CD4-positive, alpha-beta memory T cell (primary cell): Measurements from ENCODE around the gene PITRM1. TPM values are rescaled to one million over a fixed set of nuclear protein-coding genes. Genes with fewer than 3 reads are reported as not detected.
A peak's percentile ranks its signal among the peaks of the same experiment; 100 is the strongest.

Experiments
- CTCF ChIA-PET: fragments of 350-600 bp; sonication (Branson Sonifier 250); formaldehyde crosslinking; loops from one replicate; lab custom pipeline; 2021; ENCODE audit warnings: inconsistent platforms; ENCODE audit not compliant: partially characterized antibody; lab: Charles Lee
- POLR2A ChIA-PET: fragments of 350-600 bp; sonication (Branson Sonifier 250); formaldehyde crosslinking; loops from one replicate; lab custom pipeline; 2021; ENCODE audit not compliant: partially characterized antibody; lab: Charles Lee
- DNase-seq, 5 donors: peaks; one replicate each; pipeline versions ENCODE4 v3.0.0 to v3.0.0-alpha.2; 2020 to 2022; ENCODE audit warnings: mixed read lengths in 1 of 5
- H3K27ac ChIP-seq: one replicate; pipeline ENCODE4 v1.7.0; 2013; ENCODE audit warnings: low read depth, low read length
- H3K27me3 ChIP-seq: 2 replicates; pipeline ENCODE4 v1.7.0; 2013; ENCODE audit warnings: mild to moderate bottlenecking, low read length, moderate library complexity; ENCODE audit not compliant: insufficient read depth
- H3K36me3 ChIP-seq: 2 replicates; pipeline ENCODE4 v1.7.0; 2013; ENCODE audit warnings: mild to moderate bottlenecking, low read length, moderate library complexity; ENCODE audit not compliant: insufficient read depth
- H3K4me1 ChIP-seq: 2 replicates; pipeline ENCODE4 v1.7.0; 2013; ENCODE audit warnings: mild to moderate bottlenecking, low read length, moderate library complexity; ENCODE audit not compliant: insufficient read depth
- H3K4me3 ChIP-seq, 2 donors: one replicate each; pipeline ENCODE4 v1.7.0; 2013; ENCODE audit warnings: low read length in 2 of 2, mild to moderate bottlenecking in 1 of 2
- H3K9me3 ChIP-seq, 2 donors: one replicate each; pipeline ENCODE4 v1.7.0; 2013; ENCODE audit warnings: low read length in 2 of 2, control low read depth in 1 of 2; ENCODE audit not compliant: control insufficient read depth in 1 of 2
- H3K27ac Mint-ChIP-seq, 7 donors: one replicate each; pipeline ENCODE4 v1.8.0; 2020 to 2021; ENCODE audit warnings: mixed read lengths in 7 of 7, mild to moderate bottlenecking in 6 of 7, inconsistent platforms in 3 of 7, moderate library complexity in 3 of 7
- H3K27me3 Mint-ChIP-seq, 2 donors: one replicate each; pipeline ENCODE4 v1.8.0; 2020 to 2021; ENCODE audit warnings: mixed read lengths in 2 of 2
- H3K36me3 Mint-ChIP-seq, 2 donors: one replicate each; pipeline ENCODE4 v1.8.0; 2020 to 2021; ENCODE audit warnings: mixed read lengths in 2 of 2, inconsistent platforms in 1 of 2, mild to moderate bottlenecking in 1 of 2
- H3K4me1 Mint-ChIP-seq, 4 donors: one replicate each; pipeline ENCODE4 v1.8.0; 2020 to 2021; ENCODE audit warnings: mixed read lengths in 4 of 4, mild to moderate bottlenecking in 1 of 4
- H3K4me3 Mint-ChIP-seq, 8 donors: one replicate each; pipeline ENCODE4 v1.8.0; 2020 to 2021; ENCODE audit warnings: mixed read lengths in 8 of 8, mild to moderate bottlenecking in 7 of 8, moderate library complexity in 6 of 8, inconsistent platforms in 3 of 8
- H3K9me3 Mint-ChIP-seq, 8 donors: one replicate each; pipeline ENCODE4 v1.8.0; 2020 to 2021; ENCODE audit warnings: mixed read lengths in 8 of 8, mild to moderate bottlenecking in 5 of 8, inconsistent platforms in 3 of 8, moderate library complexity in 1 of 8
- intact Hi-C: fragments of 100-400 bp; cut with micrococcal nuclease; formaldehyde crosslinking; loops from one replicate; pipeline ENCODE4 v1.15.1; 2023
- polyA plus RNA-seq, 2 donors: library from polyadenylated mRNA; unstranded; fragments of 300-500 nt; fragmentation: Illumina TruSeq; gene quantifications; one replicate each; pipeline ENCODE4 v1.2.3, GENCODE V29; 2021
- total RNA-seq, 2 experiments: library from RNA; stranded (reverse); gene quantifications; one replicate each; pipeline ENCODE4 v1.2.3, GENCODE V29; 2021

PITRM1 gene
- total and polyA plus RNA-seq, 4 experiments from 2014 or later, result 25.5 to 80.7 (median 63.0) TPM

DNA sequence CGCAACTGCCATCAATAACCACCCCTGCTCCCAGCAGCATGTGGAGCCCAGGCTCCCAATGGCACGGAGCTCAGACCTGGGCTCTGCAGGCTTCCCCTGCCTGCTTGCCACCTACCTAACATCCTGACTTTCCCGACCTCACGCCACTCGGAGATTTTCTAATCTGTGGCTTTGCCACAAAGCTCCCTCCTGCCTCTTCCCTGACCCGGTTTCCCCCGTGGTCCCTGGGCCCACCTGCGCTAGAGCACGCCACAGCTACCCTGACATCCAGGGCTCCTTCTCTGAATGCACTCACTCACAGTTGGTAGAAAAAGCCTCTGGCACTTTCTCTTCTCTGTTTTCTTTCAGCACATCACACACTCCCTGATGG lies 20.0 kb downstream of the PITRM1 start:
- POLR2A ChIA-PET, result no interaction called here
- H3K27ac ChIP-seq, result no peak overlapping the region
- intact Hi-C loops, result no loop called here
- H3K4me3 ChIP-seq, result no peak overlapping the region
- DNase-seq, result no peak
- Mint-ChIP-seq H3K36me3 (peaks cover 62 to 95% of the 10 kb centered on the region in 2 donors), H3K27ac (no peak overlapping the region), H3K9me3 (peaks cover 0 to 2% (median 0%) of the 10 kb centered on the region in 8 donors), H3K4me1 (peaks cover 0 to 4% (median under 1%) of the 10 kb centered on the region in 4 donors), H3K27me3 (no peaks in the 10 kb centered on the region), H3K4me3 (no peak overlapping the region)
- H3K4me1 ChIP-seq, result no peaks in the 10 kb centered on the region
- H3K9me3 ChIP-seq, result no peaks in the 10 kb centered on the region
- H3K27me3 ChIP-seq, result no peaks in the 10 kb centered on the region
- CTCF ChIA-PET, result no interaction called here
- H3K36me3 ChIP-seq, result peaks cover 78% of the 10 kb centered on the region

DNA sequence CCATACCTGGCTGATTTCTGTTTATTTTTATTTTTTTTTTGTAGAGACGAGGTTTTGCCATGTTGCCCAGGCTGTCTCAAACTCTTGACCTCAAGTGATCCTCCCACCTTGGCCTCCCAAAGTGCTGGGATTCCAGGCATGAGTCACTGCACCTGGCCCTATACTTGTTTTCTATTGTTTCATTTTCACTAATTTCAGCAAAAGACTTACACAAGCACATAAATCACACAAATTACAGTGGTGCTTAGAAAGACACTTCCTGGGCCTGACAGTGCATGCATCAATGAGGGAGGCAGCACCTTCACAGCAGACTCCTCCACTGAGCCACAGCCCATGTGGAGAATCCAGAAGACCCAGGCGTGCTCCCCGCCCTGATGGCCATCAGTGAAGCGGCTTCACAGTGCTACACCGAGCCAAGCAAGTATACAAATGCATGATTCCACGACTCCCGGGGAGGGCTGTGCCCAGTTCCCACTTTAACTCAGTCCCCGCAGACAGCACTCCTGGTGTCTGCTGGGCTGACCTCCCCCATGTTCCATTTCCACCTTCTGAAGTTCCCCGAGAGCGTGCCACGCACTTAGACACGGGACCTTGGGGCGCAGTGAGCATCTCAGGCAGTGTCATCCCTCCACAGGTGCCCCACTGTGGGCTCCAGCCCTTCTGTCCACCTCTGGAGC lies 20.6 kb downstream of the PITRM1 start:
- intact Hi-C loops, result no loop called here
- H3K9me3 Mint-ChIP-seq, result peaks cover 0 to 2% (median 0%) of the 10 kb centered on the region in 8 donors
- POLR2A ChIA-PET, result no interaction called here
- Histone ChIP-seq H3K27me3 (no peaks in the 10 kb centered on the region), H3K36me3 (peaks cover 78% of the 10 kb centered on the region), H3K27ac (no peak overlapping the region), H3K4me1 (no peaks in the 10 kb centered on the region), H3K4me3 (no peak overlapping the region), H3K9me3 (no peaks in the 10 kb centered on the region)
- peak overlapping the region in 1 of 7 donors; percentile 4 for H3K27ac Mint-ChIP-seq
- H3K4me1 Mint-ChIP-seq, result peaks cover 0 to 4% (median under 1%) of the 10 kb centered on the region in 4 donors
- peaks cover 62 to 95% of the 10 kb centered on the region in 2 donors for H3K36me3 Mint-ChIP-seq
- no peak overlapping the region for H3K4me3 Mint-ChIP-seq
- H3K27me3 Mint-ChIP-seq, result no peaks in the 10 kb centered on the region
- CTCF ChIA-PET, result no interaction called here
- DNase-seq, result no peak

DNA sequence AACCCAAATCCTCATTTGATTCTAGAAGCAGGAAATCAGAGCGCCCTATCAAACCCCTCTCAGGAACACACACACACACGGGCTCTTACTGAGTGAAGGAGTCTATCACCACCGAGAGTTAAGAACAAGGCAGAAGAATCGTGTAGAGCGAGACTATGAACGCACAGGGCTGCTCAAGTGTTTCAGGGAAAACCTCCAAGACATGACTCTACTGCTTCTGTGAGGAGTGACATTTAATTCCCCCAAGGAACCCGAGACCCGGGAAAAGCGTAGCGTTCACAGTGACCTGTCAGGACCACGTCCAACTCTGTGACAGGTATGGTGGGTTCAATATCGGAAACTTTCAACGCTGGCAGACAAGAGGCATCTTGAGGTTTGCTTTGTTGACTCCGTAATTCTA lies 21.6 kb downstream of the PITRM1 start:
- Mint-ChIP-seq H3K36me3 (peaks cover 61 to 96% of the 10 kb centered on the region in 2 donors), H3K27ac (no peak overlapping the region), H3K9me3 (peaks cover 0 to 2% (median 0%) of the 10 kb centered on the region in 8 donors), H3K27me3 (no peaks in the 10 kb centered on the region), H3K4me1 (peaks cover 0 to 4% (median under 1%) of the 10 kb centered on the region in 4 donors), H3K4me3 (no peak overlapping the region)
- Histone ChIP-seq H3K4me1 (no peaks in the 10 kb centered on the region), H3K9me3 (no peaks in the 10 kb centered on the region), H3K27me3 (no peaks in the 10 kb centered on the region), H3K4me3 (no peak overlapping the region), H3K27ac (no peak overlapping the region), H3K36me3 (peaks cover 80% of the 10 kb centered on the region)
- no peak for DNase-seq
- POLR2A ChIA-PET, result no interaction called here
- intact Hi-C loops, result no loop called here
- CTCF ChIA-PET, result no interaction called here

DNA sequence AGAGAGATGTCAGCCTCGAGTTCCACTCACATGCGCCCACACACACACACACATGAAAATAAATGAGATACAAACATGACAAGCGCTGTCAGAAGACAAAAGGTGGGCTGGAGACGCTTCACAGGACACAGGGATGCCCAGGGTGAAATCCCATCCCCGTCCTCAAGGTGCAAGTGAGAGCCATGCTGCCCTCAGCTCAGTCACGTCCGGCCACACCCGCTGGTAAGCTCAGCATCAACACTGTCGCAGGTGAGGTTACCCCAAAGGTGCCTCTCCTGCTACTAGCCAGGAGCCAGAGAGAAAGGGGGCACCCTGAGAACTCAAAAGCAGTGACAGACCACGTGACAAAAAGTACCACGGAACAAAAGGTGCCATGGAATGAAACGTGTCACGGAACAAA lies 22.2 kb downstream of the PITRM1 start:
- H3K4me3 ChIP-seq, result no peak overlapping the region
- peaks cover 82% of the 10 kb centered on the region for H3K36me3 ChIP-seq
- H3K36me3 Mint-ChIP-seq, result peaks cover 64 to 98% of the 10 kb centered on the region in 2 donors
- ChIA-PET POLR2A (no interaction called here), CTCF (no interaction called here)
- no peak for DNase-seq
- no peak overlapping the region for H3K4me3 Mint-ChIP-seq
- H3K27me3 ChIP-seq, result no peaks in the 10 kb centered on the region
- H3K4me1 Mint-ChIP-seq, result peaks cover 0 to 4% (median under 1%) of the 10 kb centered on the region in 4 donors
- H3K4me1 ChIP-seq, result no peaks in the 10 kb centered on the region
- no peak overlapping the region for H3K27ac ChIP-seq
- H3K9me3 ChIP-seq, result no peaks in the 10 kb centered on the region
- no peaks in the 10 kb centered on the region for H3K27me3 Mint-ChIP-seq
- H3K9me3 Mint-ChIP-seq, result peaks cover 0 to 2% (median 0%) of the 10 kb centered on the region in 8 donors
- peak overlapping the region in 2 of 7 donors; percentile 36 to 41 for H3K27ac Mint-ChIP-seq
- intact Hi-C loops, result no loop called here

GRCh38 chr10:3149918-3150317 lies 22.7 kb downstream of the PITRM1 start:
- Mint-ChIP-seq H3K4me3 (no peak overlapping the region), H3K4me1 (peaks cover 0 to 2% (median under 1%) of the 10 kb centered on the region in 4 donors), H3K27me3 (no peaks in the 10 kb centered on the region), H3K9me3 (peaks cover 0 to under 1% (median 0%) of the 10 kb centered on the region in 8 donors), H3K36me3 (peaks cover 64 to 98% of the 10 kb centered on the region in 2 donors), H3K27ac (no peak overlapping the region)
- Histone ChIP-seq H3K4me1 (no peaks in the 10 kb centered on the region), H3K36me3 (peaks cover 82% of the 10 kb centered on the region), H3K9me3 (no peaks in the 10 kb centered on the region), H3K4me3 (no peak overlapping the region), H3K27ac (no peak overlapping the region), H3K27me3 (no peaks in the 10 kb centered on the region)
- ChIA-PET CTCF (no interaction called here), POLR2A (no interaction called here)
- no peak for DNase-seq
- intact Hi-C loops, result no loop called here

DNA sequence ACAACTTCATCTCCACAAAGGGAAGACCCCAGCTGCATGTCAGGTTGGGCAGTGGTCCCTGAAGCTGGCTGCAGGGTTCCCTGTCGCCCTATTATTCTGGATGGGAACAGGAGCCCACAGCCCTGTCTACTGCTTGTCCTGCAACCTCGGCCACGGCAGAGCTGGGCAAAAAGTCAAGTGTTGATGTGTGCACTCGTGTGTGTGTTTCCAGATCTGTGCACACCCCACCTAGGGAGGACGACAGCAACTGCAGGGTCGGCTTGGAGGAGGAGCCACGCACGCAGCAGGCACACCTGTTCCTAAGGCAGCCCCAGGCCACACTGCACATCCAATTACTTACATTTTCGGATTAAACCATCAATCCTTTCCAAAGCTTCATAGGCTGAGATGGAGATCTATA lies 23.6 kb downstream of the PITRM1 start:
- ChIA-PET POLR2A (no interaction called here), CTCF (no interaction called here)
- H3K9me3 ChIP-seq, result no peaks in the 10 kb centered on the region
- H3K4me1 Mint-ChIP-seq, result no peaks in the 10 kb centered on the region
- no peaks in the 10 kb centered on the region for H3K27me3 ChIP-seq
- H3K4me1 ChIP-seq, result no peaks in the 10 kb centered on the region
- no peak for DNase-seq
- intact Hi-C loops, result no loop called here
- H3K27ac Mint-ChIP-seq, result no peak overlapping the region
- no peak overlapping the region for H3K4me3 Mint-ChIP-seq
- no peak overlapping the region for H3K4me3 ChIP-seq
- no peak overlapping the region for H3K27ac ChIP-seq
- no peaks in the 10 kb centered on the region for H3K9me3 Mint-ChIP-seq
- peaks cover 62 to 93% of the 10 kb centered on the region in 2 donors for H3K36me3 Mint-ChIP-seq
- H3K27me3 Mint-ChIP-seq, result no peaks in the 10 kb centered on the region
- peaks cover 78% of the 10 kb centered on the region for H3K36me3 ChIP-seq

DNA sequence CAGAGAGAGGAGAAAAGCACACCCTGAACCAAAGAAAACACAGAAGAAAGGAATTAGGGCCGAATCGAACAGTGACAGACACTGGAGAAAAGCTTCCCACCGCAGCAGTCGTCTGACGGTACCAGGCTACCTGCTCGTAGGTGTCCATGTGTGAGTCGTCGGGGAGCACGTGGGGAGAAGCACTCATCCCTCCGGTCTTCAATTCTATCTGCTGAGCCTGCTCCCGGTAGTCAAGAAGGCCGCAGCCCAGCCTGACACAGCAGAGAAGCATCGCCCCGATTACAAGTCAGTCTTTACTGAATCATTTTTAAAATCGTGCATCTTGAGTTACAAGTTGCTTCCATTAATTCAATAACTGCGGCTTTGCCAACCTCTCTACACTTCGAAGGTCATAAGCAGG lies 24.5 kb downstream of the PITRM1 start:
- peak overlapping the region in 1 of 7 donors; percentile 36 for H3K27ac Mint-ChIP-seq
- no peak overlapping the region for H3K4me3 ChIP-seq
- no peaks in the 10 kb centered on the region for H3K4me1 Mint-ChIP-seq
- ChIA-PET CTCF (no interaction called here), POLR2A (no interaction called here)
- DNase-seq, result no peak
- H3K9me3 Mint-ChIP-seq, result no peaks in the 10 kb centered on the region
- no peaks in the 10 kb centered on the region for H3K27me3 Mint-ChIP-seq
- no peaks in the 10 kb centered on the region for H3K4me1 ChIP-seq
- no peaks in the 10 kb centered on the region for H3K27me3 ChIP-seq
- peaks cover 81% of the 10 kb centered on the region for H3K36me3 ChIP-seq
- no peak overlapping the region for H3K4me3 Mint-ChIP-seq
- peaks cover 62 to 93% of the 10 kb centered on the region in 2 donors for H3K36me3 Mint-ChIP-seq
- no peak overlapping the region for H3K27ac ChIP-seq
- intact Hi-C loops, result no loop called here
- no peaks in the 10 kb centered on the region for H3K9me3 ChIP-seq
